ENCODE data around the gene PFKP. TPM values are rescaled to one million over a fixed set of nuclear protein-coding genes. Genes with fewer than 3 reads are reported as not detected.

Gene PFKP
- polyA plus RNA-seq, 2 of the 4 experiments (the other 2 are of a cell fraction) = 164 to 279 TPM

GRCh38 chr10:3140280-3140679, 72.9 kb downstream of the PFKP start:
- DNase-seq (ENCODE audit: low read depth in 1 of 2, low spot score in 1 of 2) (no peak), ATAC-seq (no peak), FAIRE-seq (no peak)
- no peaks in the 10 kb centered on the region for H3K9me3 ChIP-seq
- ChIA-PET POLR2A (interaction anchor here (1.4 kb wide), 1 partner anchor 32 kb away, joined by 4 read pairs; the partner anchor contains the start of gene PITRM1), CTCF (interaction anchor here (0.7 to 1.6 kb wide), 4 partner anchors 9 to 21 kb away, joined by 3 to 6 read pairs (median 3); no protein-coding TSS in a partner anchor)
- H3K27ac ChIP-seq = no peak overlapping the region
- H3K4me3 ChIP-seq = no peak overlapping the region
- TF ChIP-seq FOSB (CRISPR knock-in tag; IDR thresholded peaks at IDR 0.05) (no peak), CBX8 (IDR thresholded peaks at IDR 0.05) (no peak), TP53 (CRISPR knock-in tag; IDR thresholded peaks at IDR 0.05) (no peak), PHF8 (IDR thresholded peaks at IDR 0.05; ENCODE audit: borderline replicate concordance, low read depth) (no peak), RARB (CRISPR knock-in tag; IDR thresholded peaks at IDR 0.05) (no peak), NR3C1 (IDR thresholded peaks at IDR 0.05) (no peak), JUNB (IDR thresholded peaks at IDR 0.05) (no peak), NFE2L2 (conservative IDR thresholded peaks at IDR 0.05; ENCODE audit: low read length) (no peak), ESRRA (IDR thresholded peaks at IDR 0.05; ENCODE audit: borderline replicate concordance, low read length) (no peak), POLR2A (IDR thresholded peaks at IDR 0.05; ENCODE audit: low read length) (no peak)
- whole genome bisulfite sequencing (ENCODE audit: missing lambda C conversion rate) = 90% methylated on average over 9 of the region's 9 CpGs
- peaks cover 11% of the 10 kb centered on the region; the same call in 2 of the 3 replicates for H3K4me1 ChIP-seq
- no peak overlapping the region for H3K4me2 ChIP-seq

- Histone ChIP-seq H3K27ac (no peak overlapping the region), H3K4me2 (no peak overlapping the region), H3K4me1 (peaks cover 11% of the 10 kb centered on the region; the same call in 2 of the 3 replicates), H3K9me3 (no peaks in the 10 kb centered on the region), H3K4me3 (no peak overlapping the region)
- DNase-seq (ENCODE audit: low read depth in 1 of 2, low spot score in 1 of 2) = no peak
- ChIA-PET CTCF (interaction anchor here (1.6 kb wide), 1 partner anchor 11 kb away, joined by 3 read pairs; no protein-coding TSS in a partner anchor), POLR2A (interaction anchor here (1.3 kb wide), 1 partner anchor 46 kb away, joined by 3 read pairs; no protein-coding TSS in a partner anchor)
- WGBS (ENCODE audit: missing lambda C conversion rate) = 88% methylated on average over 21 of the region's 21 CpGs
- no peak for FAIRE-seq
- ATAC-seq = no peak
- TF ChIP-seq POLR2AphosphoS2 (conservative IDR thresholded peaks at IDR 0.05; ENCODE audit: low read length) (0 out of 2 replicates have a peak, but pooled peaks have one; percentile 14), JUN (IDR thresholded peaks at IDR 0.05) (0 out of 5 replicates have a peak, but pooled peaks of 1 of the 2 experiments have one; percentile 16), CEBPB (IDR thresholded peaks at IDR 0.05) (no peak)
Observed at GRCh38 chr10:3141351-3142005, 74.1 kb downstream of the PFKP start.

- ChIA-PET POLR2A (interaction anchor here (1.3 kb wide), 1 partner anchor 47 kb away, joined by 3 read pairs; no protein-coding TSS in a partner anchor), CTCF (no interaction called here)
- no peak overlapping the region for H3K4me3 ChIP-seq
- no peaks in the 10 kb centered on the region for H3K9me3 ChIP-seq
- peak overlapping the region in 1 of 2 experiments; percentile 37; a peak in 2 of 6 replicates for H3K27ac ChIP-seq
- FAIRE-seq (no peak), DNase-seq (ENCODE audit: low read depth in 1 of 2, low spot score in 1 of 2) (no peak), ATAC-seq (peak; percentile 22 to 40; a peak in 4 of 6 replicates)
- H3K4me2 ChIP-seq = no peak overlapping the region
- WGBS (ENCODE audit: missing lambda C conversion rate) = 84% methylated on average over 14 of the region's 14 CpGs
- peaks cover 11% of the 10 kb centered on the region; the same call in 2 of the 3 replicates for H3K4me1 ChIP-seq
- TF ChIP-seq HOXB5 (CRISPR knock-in tag; IDR thresholded peaks at IDR 0.05) (no peak), CEBPB (IDR thresholded peaks at IDR 0.05) (no peak), POLR2A (IDR thresholded peaks at IDR 0.05; ENCODE audit: low read length) (no peak), POLR2AphosphoS2 (conservative IDR thresholded peaks at IDR 0.05; ENCODE audit: low read length) (no peak), CBX8 (IDR thresholded peaks at IDR 0.05) (no peak), NR3C1 (IDR thresholded peaks at IDR 0.05) (no peak), ZC3H11A (IDR thresholded peaks at IDR 0.05) (no peak), FOSB (CRISPR knock-in tag; IDR thresholded peaks at IDR 0.05) (no peak), JUN (IDR thresholded peaks at IDR 0.05) (no peak; a peak in 1 of 5 replicates), HES2 (IDR thresholded peaks at IDR 0.05) (no peak), MAZ (IDR thresholded peaks at IDR 0.05; ENCODE audit: borderline replicate concordance, low read depth, low read length) (no peak), RFX5 (IDR thresholded peaks at IDR 0.05) (no peak), NPAS2 (CRISPR knock-in tag; IDR thresholded peaks at IDR 0.05; ENCODE audit: borderline replicate concordance) (no peak), SREBF2 (IDR thresholded peaks at IDR 0.05) (no peak), HEYL (CRISPR knock-in tag; IDR thresholded peaks at IDR 0.05) (no peak), TFCP2L1 (CRISPR knock-in tag; IDR thresholded peaks at IDR 0.05) (no peak), FOXS1 (CRISPR knock-in tag; IDR thresholded peaks at IDR 0.05) (no peak)
Observed at GRCh38 chr10:3142146-3142875, 75.0 kb downstream of the PFKP start.

Data from A549 (cell line).